CD4-positive, alpha-beta T cell (primary cell): ENCODE measurements around the gene BEST3. TPM values are rescaled to one million over a fixed set of nuclear protein-coding genes. Genes with fewer than 3 reads are reported as not detected.

ENCODE experiments used
- total RNA-seq, 174 experiments: library from RNA in 2 of 174; stranded (reverse) in 2 of 174; gene quantifications; one replicate each; pipeline ENCODE4 v1.2.3 and lab custom pipeline; 2021 to 2026

BEST3 gene
- total RNA-seq, 2 experiments from 2014 or later = not detected

Other genes with a start within 250 kb of the BEST3 start
- gene FRS2, start 228.9 kb downstream of the BEST3 start, total RNA-seq = 10 to 100 TPM; 21.7 to 24.9 TPM
- 100 to 1,000 TPM; 173 to 177 TPM for gene CCT2, start 113.8 kb downstream of the BEST3 start, total RNA-seq
- not detected for gene LRRC10, start 88.4 kb downstream of the BEST3 start, total RNA-seq
- gene RAB3IP, start 39.6 kb upstream of the BEST3 start, total RNA-seq = 10 to 100 TPM; 15.2 to 19.6 TPM
- not detected for gene MYRFL, start 125.9 kb upstream of the BEST3 start, total RNA-seq